Smooth muscle cell (in vitro differentiated cells): ENCODE data around the gene PDHA1. TPM values are rescaled to one million over a fixed set of nuclear protein-coding genes. Genes with fewer than 3 reads are reported as not detected.

Experiments
- DNase-seq: peaks from one replicate; lab custom pipeline; 2025; ENCODE audit not compliant: unreplicated experiment; lab: John Stamatoyannopoulos, UW
- H2AFZ ChIP-seq: fragments of 200-600 bp; sonication (generic); 2 replicates; pipeline ENCODE4 v1.6.0; 2016; ENCODE audit warnings: antibody characterized with exemption, low read depth, mild to moderate bottlenecking
- H3F3A ChIP-seq: fragments of 200-600 bp; sonication (generic); 2 replicates; pipeline ENCODE4 v1.6.0; 2017; ENCODE audit warnings: antibody characterized with exemption, low read depth
- H3K27ac ChIP-seq: fragments of 200-600 bp; sonication (generic); 2 replicates; pipeline ENCODE4 v1.5.1; 2016; ENCODE audit warnings: low read depth, mild to moderate bottlenecking
- H3K27me3 ChIP-seq: fragments of 200-600 bp; sonication (generic); 2 replicates; pipeline ENCODE4 v1.6.1; 2016; ENCODE audit warnings: low read depth, mild to moderate bottlenecking
- H3K36me3 ChIP-seq: fragments of 200-600 bp; sonication (generic); 2 replicates; pipeline ENCODE4 v1.5.1; 2016; ENCODE audit warnings: low read depth
- H3K4me1 ChIP-seq: fragments of 200-600 bp; sonication (generic); 2 replicates; pipeline ENCODE4 v1.5.1; 2016; ENCODE audit warnings: low read depth
- H3K4me2 ChIP-seq: fragments of 200-600 bp; sonication (generic); 2 replicates; pipeline ENCODE4 v1.6.0; 2016; ENCODE audit warnings: mild to moderate bottlenecking
- H3K4me3 ChIP-seq: fragments of 200-600 bp; sonication (generic); 2 replicates; pipeline ENCODE4 v1.5.1; 2016; ENCODE audit warnings: mild to moderate bottlenecking
- H3K79me2 ChIP-seq: fragments of 200-600 bp; sonication (generic); 2 replicates; pipeline ENCODE4 v1.6.0; 2016; ENCODE audit warnings: low read depth, mild to moderate bottlenecking
- H3K9ac ChIP-seq: fragments of 200-600 bp; sonication (generic); 2 replicates; pipeline ENCODE4 v1.6.0; 2016; ENCODE audit warnings: low read depth
- H3K9me3 ChIP-seq: fragments of 200-600 bp; sonication (generic); replicated peaks from 2 replicates; pipeline ENCODE4 v1.5.1; 2016; ENCODE audit warnings: low read depth
- H4K20me1 ChIP-seq: fragments of 200-600 bp; sonication (generic); 2 replicates; pipeline ENCODE4 v1.6.0; 2016; ENCODE audit warnings: low read depth
- CTCF ChIP-seq: fragments of 200-600 bp; sonication (generic); IDR thresholded peaks from 2 replicates; pipeline ENCODE4 v1.5.1; 2017; ENCODE audit warnings: borderline replicate concordance, mild to moderate bottlenecking, antibody characterized with exemption; ENCODE audit not compliant: insufficient read depth, poor library complexity, severe bottlenecking
- WGBS: methylation state at CpG from one replicate; pipeline ENCODE4 v1.1.7; 2016; ENCODE audit warnings: low lambda C conversion rate; 5-methylcytosine and 5-hydroxymethylcytosine counted together
- polyA plus RNA-seq: library from polyadenylated mRNA; unstranded; fragments of >200 nt; fragmentation: Nextera tagmentation; extraction: Ambion mirVana; gene quantifications from 2 replicates; pipeline ENCODE4 v1.2.1, GENCODE V29; 2016
- total RNA-seq: library from RNA; depleted of rRNA; stranded (reverse); fragments of >200 nt; gene quantifications from 2 replicates; pipeline ENCODE4 v1.2.3, GENCODE V29; 2014

The PDHA1 gene
- total and polyA plus RNA-seq, 2 experiments from 2014 or later, result 121 to 222 TPM

- Histone ChIP-seq H3K27me3 (no peaks in the 10 kb centered on the region), H3K9me3 (no peaks in the 10 kb centered on the region), H3K79me2 (no peaks in the 10 kb centered on the region), H3K4me3 (peak overlapping the region; percentile 43), H2AFZ (peak overlapping the region; percentile 62), H4K20me1 (no peaks in the 10 kb centered on the region), H3K4me1 (no peaks in the 10 kb centered on the region), H3K9ac (no peak overlapping the region), H3K36me3 (no peaks in the 10 kb centered on the region), H3K27ac (no peak overlapping the region), H3F3A (no peaks in the 10 kb centered on the region), H3K4me2 (peak overlapping the region; percentile 82)
- TF ChIP-seq CTCF, result no peak
- DNase-seq, result no peak
- WGBS, result 39% methylated on average over 17 of the region's 20 CpGs
Measured at GRCh38 chrX:19372547-19373331, 29.0 kb downstream of the PDHA1 start.

GRCh38 chrX:19373351-19373891, 29.7 kb downstream of the PDHA1 start:
- peak overlapping the region; percentile 82 for H3K4me2 ChIP-seq
- no peak overlapping the region for H2AFZ ChIP-seq

GRCh38 chrX:19375546-19375945, 31.8 kb downstream of the PDHA1 start:
- no peak overlapping the region for H3K9ac ChIP-seq
- WGBS, result 81% methylated on average over 8 of the region's 8 CpGs
- H3K4me3 ChIP-seq, result no peak overlapping the region
- no peaks in the 10 kb centered on the region for H3K79me2 ChIP-seq
- no peaks in the 10 kb centered on the region for H3K27me3 ChIP-seq
- H3K9me3 ChIP-seq, result no peaks in the 10 kb centered on the region
- no peak overlapping the region for H3K27ac ChIP-seq
- no peak for TF ChIP-seq CTCF
- DNase-seq, result no peak
- H3K36me3 ChIP-seq, result no peaks in the 10 kb centered on the region
- no peaks in the 10 kb centered on the region for H3F3A ChIP-seq
- no peaks in the 10 kb centered on the region for H4K20me1 ChIP-seq
- H2AFZ ChIP-seq, result no peak overlapping the region
- H3K4me1 ChIP-seq, result no peaks in the 10 kb centered on the region
- no peak overlapping the region for H3K4me2 ChIP-seq

More at GRCh38 chrX:19373351-19373891, 29.7 kb downstream of the PDHA1 start:
- Histone ChIP-seq H3K27me3 (no peaks in the 10 kb centered on the region), H3K4me3 (peak overlapping the region; percentile 43), H3K9ac (no peak overlapping the region), H3K9me3 (no peaks in the 10 kb centered on the region), H3K36me3 (no peaks in the 10 kb centered on the region), H4K20me1 (no peaks in the 10 kb centered on the region), H3K27ac (no peak overlapping the region), H3F3A (no peaks in the 10 kb centered on the region), H3K79me2 (no peaks in the 10 kb centered on the region), H3K4me1 (no peaks in the 10 kb centered on the region)
- TF ChIP-seq CTCF, result no peak
- DNase-seq, result no peak
- 54% methylated on average over 19 of the region's 23 CpGs for WGBS
